GM19023 (cell line): ENCODE measurements around the gene PPP4R3C.
"Not testable (repeated sequence)": the region's sequence is repeated elsewhere in the genome, so short reads cannot be mapped to it uniquely, and the experiment has no call there.

Experiments used
- ATAC-seq: cut with Tn5 transposase; IDR thresholded peaks from one replicate; pipeline ENCODE4 v1.9.1; 2021; ENCODE audit warnings: mild to moderate bottlenecking, moderate library complexity; ENCODE audit not compliant: unreplicated experiment

The PPP4R3C gene

DNA sequence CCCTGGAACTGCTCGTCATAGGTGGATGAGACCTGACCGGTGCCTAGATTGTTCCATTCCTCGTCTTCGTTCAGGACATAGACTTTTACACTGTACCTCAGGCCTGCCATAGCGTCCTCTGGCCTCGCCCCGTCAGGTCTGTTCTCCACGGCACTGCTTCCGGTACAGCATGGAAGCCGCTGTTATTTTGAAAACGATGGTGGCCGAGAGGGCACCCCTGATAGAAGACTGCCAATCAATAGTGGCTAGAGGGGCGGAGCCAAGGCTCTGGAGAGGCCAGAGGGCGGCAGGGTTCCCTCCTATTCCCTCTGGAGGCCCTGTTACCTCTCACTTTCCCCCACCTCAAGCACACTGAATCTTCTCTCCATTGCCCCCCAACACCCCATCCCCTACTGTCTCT is at the start of gene PPP4R3C:
Gene PPP4R3C (minus strand): TSS at position 155 of the 400 bp plus-strand sequence. CDS start 45 bp downstream, at position 110.
- no peak for ATAC-seq

- no peak for ATAC-seq
Observed at GRCh38 chrX:27491397-27491796, 28.3 kb upstream of the PPP4R3C start.

GRCh38 chrX:27466051-27466450 is 2.9 kb upstream of the PPP4R3C start:
- ATAC-seq = no peak

GRCh38 chrX:27465036-27465435 is 1.9 kb upstream of the PPP4R3C start:
- ATAC-seq = no peak

GRCh38 chrX:27459129-27459528 is 4.0 kb downstream of the PPP4R3C start:
- not testable (repeated sequence) for ATAC-seq

GRCh38 chrX:27458544-27458943 is 4.6 kb downstream of the PPP4R3C start:
- ATAC-seq = not testable (repeated sequence)

GRCh38 chrX:27451324-27451723 is 11.8 kb downstream of the PPP4R3C start:
- no peak for ATAC-seq

DNA sequence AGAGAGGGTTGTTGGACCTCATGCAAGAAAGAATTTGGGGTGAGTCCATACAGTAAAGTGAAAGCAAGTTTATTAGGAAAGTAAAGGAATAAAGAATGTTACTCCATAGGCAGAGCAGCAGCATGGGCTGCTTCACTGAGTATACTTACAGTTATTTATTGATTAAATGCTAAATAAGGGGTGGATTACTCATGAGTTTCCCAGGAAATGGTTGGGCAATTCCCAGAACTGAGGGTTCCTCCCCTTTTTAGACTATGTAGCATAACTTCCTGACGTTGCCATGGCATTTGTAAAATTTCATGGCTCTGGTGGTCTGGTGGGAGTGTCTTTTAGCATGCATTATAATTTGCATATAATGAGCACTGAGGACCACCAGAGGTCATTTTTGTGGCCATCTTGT is 16.7 kb downstream of the PPP4R3C start:
- ATAC-seq = no peak

GRCh38 chrX:27445438-27445837 is 17.7 kb downstream of the PPP4R3C start:
- no peak for ATAC-seq

- peak; percentile 76 for ATAC-seq
Observed at GRCh38 chrX:27444093-27444908, 18.8 kb downstream of the PPP4R3C start.

DNA sequence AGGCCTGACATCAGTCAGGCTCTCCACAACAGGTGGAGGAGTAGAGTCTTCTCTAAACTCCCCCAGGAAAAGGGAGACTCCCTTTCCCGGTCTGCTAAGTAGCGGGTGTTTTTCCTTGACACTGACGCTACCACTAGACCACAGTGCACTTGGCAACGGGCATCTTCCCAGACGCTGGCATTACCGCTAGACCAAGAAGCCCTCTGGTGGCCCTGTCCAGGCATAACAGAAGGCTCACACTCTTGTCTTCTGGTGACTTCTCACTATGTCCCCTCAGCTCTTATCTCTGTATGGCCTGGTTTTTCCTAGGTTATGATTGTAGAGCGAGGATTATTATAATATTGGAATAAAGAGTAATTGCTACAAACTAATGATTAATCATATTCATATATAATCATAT is 20.7 kb downstream of the PPP4R3C start:
- ATAC-seq = not testable (repeated sequence)

DNA sequence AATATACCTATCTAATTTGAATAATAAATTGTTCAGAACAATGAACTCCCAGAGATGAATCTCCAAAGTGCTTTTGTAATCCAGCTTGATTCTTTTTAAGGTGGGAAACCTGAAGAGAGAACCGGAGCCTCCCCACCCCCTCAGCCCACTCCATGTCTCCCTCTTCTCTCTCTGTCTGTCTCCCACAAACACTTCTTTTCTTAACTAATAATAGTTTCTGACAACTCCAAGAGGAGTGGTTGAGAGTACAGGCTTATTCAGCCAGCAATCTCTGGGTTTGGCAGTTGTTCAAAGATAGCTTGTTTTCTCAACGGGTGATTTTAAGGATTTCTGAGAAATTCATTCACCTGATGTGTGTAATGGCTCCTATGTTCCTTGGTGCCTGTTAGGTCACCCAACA is 23.4 kb downstream of the PPP4R3C start:
- ATAC-seq = no peak

DNA sequence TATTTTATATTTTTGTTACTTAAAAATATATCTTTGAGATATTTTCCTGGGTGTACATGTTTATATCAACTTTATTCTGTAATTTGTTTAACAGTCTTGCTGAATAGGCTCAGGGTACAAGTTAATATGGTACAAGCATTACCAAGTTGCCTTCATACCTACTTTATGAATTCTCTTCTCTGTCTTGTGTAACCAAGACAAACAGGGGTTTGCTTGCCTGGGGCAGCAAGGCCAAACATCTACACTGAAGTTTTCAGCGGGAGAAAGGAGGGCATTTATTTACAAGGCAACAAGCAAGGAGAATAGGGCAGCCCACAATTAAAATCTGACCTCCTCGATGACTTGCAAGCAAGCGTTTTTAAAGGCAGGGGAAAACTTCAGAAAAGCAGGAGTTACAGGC is 24.2 kb downstream of the PPP4R3C start:
- ATAC-seq = no peak

GRCh38 chrX:27435031-27435430 is 28.1 kb downstream of the PPP4R3C start:
- ATAC-seq = no peak
